GM21526 (cell line): ENCODE measurements around the gene FGD5.
"Not testable (repeated sequence)": the region's sequence is repeated elsewhere in the genome, so short reads cannot be mapped to it uniquely, and the experiment has no call there.

Source experiments
- ATAC-seq: cut with Tn5 transposase; IDR thresholded peaks from one replicate; pipeline ENCODE4 v1.9.1; 2021; ENCODE audit warnings: moderate library complexity; ENCODE audit not compliant: unreplicated experiment, low FRiP score

FGD5 gene

GRCh38 chr3:14803981-14804834 is 14.6 kb upstream of the FGD5 start:
- no peak for ATAC-seq

GRCh38 chr3:14804835-14805780 is 13.7 kb upstream of the FGD5 start:
- ATAC-seq, result no peak

GRCh38 chr3:14805961-14806537 is 12.7 kb upstream of the FGD5 start:
- no peak for ATAC-seq

- no peak for ATAC-seq
Observed at GRCh38 chr3:14806641-14807263, 12.0 kb upstream of the FGD5 start.

- no peak for ATAC-seq
Observed at GRCh38 chr3:14808025-14808424, 10.7 kb upstream of the FGD5 start.

- no peak for ATAC-seq
Observed at GRCh38 chr3:14808502-14809266, 10.1 kb upstream of the FGD5 start.

GRCh38 chr3:14809611-14810010 is 9.2 kb upstream of the FGD5 start:
- not testable (repeated sequence) for ATAC-seq

GRCh38 chr3:14810070-14810791 is 8.5 kb upstream of the FGD5 start:
- ATAC-seq, result no peak

- ATAC-seq, result no peak
Observed at GRCh38 chr3:14810801-14811661, 7.7 kb upstream of the FGD5 start.

GRCh38 chr3:14811684-14812083 is 7.1 kb upstream of the FGD5 start:
- ATAC-seq, result no peak

GRCh38 chr3:14812196-14812790 is 6.5 kb upstream of the FGD5 start:
- ATAC-seq, result no peak

GRCh38 chr3:14814411-14814871 is 4.3 kb upstream of the FGD5 start:
- ATAC-seq, result no peak

GRCh38 chr3:14816359-14816758 is 2.4 kb upstream of the FGD5 start:
- no peak for ATAC-seq

GRCh38 chr3:14819671-14820070 is 909 bp downstream of the FGD5 start:
- no peak for ATAC-seq

- no peak for ATAC-seq
Observed at GRCh38 chr3:14820156-14820555, 1.4 kb downstream of the FGD5 start.

- no peak for ATAC-seq
Observed at GRCh38 chr3:14821151-14821550, 2.4 kb downstream of the FGD5 start.

GRCh38 chr3:14822134-14822533 is 3.4 kb downstream of the FGD5 start:
- no peak for ATAC-seq
